Measurements from ENCODE around the gene NUDCD3.

- TF ChIP-seq, protein P1, sequence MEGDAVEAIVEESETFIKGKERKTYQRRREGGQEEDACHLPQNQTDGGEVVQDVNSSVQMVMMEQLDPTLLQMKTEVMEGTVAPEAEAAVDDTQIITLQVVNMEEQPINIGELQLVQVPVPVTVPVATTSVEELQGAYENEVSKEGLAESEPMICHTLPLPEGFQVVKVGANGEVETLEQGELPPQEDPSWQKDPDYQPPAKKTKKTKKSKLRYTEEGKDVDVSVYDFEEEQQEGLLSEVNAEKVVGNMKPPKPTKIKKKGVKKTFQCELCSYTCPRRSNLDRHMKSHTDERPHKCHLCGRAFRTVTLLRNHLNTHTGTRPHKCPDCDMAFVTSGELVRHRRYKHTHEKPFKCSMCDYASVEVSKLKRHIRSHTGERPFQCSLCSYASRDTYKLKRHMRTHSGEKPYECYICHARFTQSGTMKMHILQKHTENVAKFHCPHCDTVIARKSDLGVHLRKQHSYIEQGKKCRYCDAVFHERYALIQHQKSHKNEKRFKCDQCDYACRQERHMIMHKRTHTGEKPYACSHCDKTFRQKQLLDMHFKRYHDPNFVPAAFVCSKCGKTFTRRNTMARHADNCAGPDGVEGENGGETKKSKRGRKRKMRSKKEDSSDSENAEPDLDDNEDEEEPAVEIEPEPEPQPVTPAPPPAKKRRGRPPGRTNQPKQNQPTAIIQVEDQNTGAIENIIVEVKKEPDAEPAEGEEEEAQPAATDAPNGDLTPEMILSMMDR (IDR thresholded peaks at IDR 0.05; ENCODE audit: insufficient read depth, low read depth, low read length): no peak
- TF ChIP-seq EZH2 (IDR thresholded peaks at IDR 0.05; ENCODE audit: insufficient read depth, low read length): no peak
Observed at GRCh38 chr7:44401692-44402091, 88.8 kb downstream of the NUDCD3 start.
